HG03159 (cell line): ENCODE measurements around the gene FRG2C.
"Not testable (repeated sequence)": the region's sequence is repeated elsewhere in the genome, so short reads cannot be mapped to it uniquely, and the experiment has no call there.

Experiments
- ATAC-seq: cut with Tn5 transposase; IDR thresholded peaks from one replicate; pipeline ENCODE4 v1.9.1; 2021; ENCODE audit warnings: mild to moderate bottlenecking, moderate library complexity; ENCODE audit not compliant: unreplicated experiment

Gene FRG2C

DNA sequence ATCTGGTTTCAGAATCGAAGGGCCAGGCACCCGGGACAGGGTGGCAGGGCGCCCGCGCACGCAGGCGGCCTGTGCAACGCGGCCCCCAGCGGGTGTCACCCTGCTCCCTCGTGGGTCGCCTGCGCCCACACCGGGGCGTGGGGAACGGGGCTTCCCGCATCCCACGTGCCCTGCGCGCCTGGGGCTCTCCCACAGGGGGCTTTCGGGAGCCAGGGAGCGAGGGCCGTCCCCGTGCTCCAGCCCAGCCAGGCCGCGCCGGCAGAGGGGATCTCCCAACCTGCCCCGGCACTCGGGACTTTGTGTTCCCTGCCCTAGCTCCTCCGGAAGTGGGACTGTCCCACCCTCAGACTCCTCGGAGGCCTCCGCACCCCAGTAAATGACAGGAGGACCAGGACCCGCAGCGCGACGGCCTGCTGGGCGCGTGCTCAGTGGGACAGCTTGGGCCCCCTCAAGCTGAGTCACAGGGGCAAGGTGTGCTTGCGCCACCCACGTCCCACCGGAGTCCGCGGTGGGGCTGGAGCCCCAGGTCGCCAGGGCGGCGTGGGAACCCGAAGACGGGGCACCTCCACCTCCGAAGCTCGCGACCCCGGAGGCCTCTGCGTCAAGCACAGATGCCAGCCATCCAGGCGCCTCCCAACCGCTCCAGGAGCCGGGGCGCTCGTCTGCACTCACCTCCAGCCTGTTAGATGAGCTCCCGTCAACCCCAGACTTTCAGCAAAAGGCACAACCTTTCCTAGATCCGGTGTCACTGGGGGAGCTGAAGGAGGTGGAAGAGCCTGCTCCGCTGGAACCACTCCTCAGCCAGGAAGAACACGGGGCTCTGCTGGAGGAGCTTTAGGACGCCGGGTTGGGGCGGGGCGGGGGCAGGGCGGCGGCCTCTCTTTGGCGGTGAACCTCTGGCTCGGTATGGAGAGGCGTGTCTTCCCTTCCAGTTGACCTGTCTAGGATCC, 5.5 kb downstream of the FRG2C start:
- ATAC-seq, result peak; percentile 42

DNA sequence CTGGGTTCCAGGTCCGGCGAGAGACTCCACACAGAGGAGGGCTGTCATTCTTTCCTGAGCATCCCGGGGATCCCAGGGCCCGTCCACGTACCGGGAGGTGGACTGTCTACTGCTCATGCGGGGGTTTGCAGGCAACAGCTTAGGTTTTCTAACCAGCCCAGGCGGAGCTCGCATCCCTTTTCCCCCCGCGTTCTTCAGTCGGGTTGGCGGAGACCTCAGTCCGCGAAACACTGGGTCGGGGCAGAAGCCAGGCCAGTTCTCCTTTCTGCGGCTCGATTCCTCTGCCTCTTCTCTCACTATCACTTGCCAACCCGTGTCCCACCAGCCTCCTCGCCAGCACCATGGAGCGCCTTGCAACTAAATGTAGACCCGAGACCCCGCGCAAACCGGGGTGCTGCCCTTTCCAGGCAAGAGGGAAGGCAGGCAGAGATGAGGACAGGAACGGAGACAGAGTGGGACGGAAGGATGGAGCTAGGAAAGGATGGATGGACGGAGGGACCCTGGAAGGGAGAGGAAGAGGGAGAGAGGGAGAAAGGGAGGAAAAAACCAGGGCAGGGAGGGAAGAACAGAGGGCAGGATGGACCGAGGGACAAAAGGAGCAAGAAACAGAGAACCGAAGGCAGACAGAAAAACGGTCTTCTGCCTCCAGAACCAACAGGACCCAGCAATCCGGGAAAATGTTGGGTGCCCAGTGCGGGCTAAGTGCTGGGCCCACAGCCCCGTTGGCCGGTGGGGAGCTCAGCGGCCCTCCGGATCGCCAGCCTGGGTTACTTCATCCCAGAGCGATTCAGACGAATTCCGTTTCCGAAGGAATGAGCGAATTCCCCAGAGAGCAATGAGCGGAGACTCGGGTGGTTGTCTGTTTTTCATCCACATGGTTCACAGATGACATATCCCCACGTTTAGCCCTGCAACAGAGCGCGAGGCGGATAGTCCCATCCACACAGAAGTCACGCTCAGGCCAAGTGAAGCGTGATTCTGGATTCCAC, 6.5 kb downstream of the FRG2C start:
- ATAC-seq, result not testable (repeated sequence)

DNA sequence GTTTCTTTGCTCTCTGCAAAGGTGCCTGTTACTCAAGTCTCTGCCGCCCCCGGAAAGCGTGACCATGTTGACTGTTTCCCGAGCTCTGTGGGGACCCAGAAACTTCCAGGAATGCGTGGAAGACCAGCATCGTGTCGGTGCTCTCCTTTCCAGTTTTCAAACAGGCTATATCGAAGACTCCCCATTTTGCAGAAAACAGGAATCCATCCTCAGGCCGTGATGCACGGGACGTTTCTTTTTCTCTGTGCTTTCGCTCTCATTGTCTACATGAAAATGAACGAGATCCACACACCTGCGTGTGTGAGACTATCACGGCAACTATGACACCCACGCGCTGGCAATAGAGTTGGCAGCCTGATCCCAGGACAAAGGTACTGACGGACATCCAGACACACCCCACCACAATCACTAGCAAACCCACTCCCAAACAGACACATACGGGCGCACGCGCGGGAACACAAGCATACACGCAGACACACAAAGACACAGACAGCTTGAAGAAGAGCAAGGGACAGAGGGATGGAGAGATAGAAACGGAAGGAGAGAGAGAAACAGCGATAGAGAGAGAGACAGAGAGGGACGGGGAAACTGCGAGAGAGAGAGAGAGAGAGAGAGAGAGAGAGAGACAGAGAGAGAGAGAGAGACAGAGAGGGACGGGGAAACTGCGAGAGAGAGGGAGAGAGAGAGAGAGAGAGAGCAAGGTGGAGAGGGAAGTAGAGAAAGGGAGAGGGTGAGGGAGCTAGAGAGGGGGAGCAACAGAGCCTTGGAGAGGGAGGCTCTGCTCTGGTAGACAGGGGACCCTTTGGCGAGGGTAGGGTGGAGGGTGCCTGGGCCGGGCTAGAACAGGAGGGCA, 7.4 kb downstream of the FRG2C start:
- not testable (repeated sequence) for ATAC-seq

DNA sequence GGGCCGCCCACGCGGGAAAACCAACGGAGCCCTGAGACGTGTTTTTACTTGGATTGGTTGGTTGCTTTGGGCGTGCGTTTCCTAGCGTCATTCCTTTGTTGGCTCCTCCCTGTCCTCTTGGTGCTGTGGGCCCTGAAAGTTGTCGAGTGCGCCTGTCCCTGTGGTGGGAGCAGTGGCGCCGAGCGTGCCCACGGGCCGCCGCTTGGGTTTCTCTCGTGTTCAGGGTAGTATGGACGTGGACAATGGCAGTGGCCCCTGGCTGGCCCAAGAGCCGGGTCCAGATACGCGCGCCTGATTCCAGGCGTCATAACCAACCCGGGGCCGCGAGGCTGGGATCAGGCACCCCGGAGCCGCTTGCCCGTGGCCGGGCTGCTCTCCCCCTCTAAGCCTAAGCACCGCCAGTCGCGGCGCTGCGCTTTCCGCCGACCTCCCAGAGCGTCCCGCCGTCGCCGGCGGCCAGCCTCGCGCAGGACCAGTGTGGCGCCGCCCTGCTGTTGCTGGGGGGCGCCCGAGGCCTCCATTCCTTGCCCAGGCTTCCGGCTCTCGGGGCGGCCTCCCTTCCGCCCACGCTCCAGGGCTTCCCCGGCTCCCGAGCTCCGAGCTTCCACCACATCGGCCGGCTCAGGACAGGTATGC, 8.1 kb downstream of the FRG2C start:
- ATAC-seq, result not testable (repeated sequence)

DNA sequence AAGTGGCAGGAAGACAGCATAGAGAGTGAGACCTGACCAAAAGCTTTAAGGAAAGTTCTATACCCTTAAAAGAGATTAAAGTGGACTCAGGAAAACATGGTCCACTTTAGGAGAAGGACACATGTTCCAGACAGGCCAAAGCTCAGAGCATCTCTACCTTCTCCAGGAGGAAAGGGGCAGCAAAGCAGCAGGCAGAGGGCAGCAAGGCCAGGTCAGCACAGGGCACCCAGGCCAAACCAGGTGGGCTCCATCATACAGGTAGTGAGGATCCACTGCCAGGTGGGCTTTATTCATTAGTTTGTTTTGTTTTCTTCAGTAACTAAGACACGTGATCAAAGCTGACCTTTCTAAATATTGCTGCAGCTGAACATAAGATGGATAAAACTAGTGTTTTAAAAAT, 19.8 kb downstream of the FRG2C start:
- ATAC-seq, result not testable (repeated sequence)

DNA sequence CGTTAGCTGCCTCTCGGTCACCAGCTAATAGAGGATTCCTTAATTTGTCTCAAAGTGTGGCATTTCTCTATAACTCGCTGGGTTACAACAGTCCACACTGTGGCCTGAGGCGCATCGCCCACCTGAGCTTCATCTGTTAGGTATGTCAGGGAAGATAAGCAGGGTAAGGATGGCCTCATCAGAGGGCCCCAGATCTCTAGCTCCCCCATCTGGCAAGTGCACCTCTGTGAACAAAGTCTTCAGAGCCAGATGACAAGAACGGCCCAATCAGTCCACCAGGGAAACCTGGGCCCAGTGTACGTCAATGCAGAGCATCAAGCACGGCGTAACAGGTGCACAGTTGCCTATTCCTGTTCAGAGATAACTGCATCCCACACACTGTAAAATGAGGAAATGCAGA, 23.2 kb downstream of the FRG2C start:
- ATAC-seq, result no peak

DNA sequence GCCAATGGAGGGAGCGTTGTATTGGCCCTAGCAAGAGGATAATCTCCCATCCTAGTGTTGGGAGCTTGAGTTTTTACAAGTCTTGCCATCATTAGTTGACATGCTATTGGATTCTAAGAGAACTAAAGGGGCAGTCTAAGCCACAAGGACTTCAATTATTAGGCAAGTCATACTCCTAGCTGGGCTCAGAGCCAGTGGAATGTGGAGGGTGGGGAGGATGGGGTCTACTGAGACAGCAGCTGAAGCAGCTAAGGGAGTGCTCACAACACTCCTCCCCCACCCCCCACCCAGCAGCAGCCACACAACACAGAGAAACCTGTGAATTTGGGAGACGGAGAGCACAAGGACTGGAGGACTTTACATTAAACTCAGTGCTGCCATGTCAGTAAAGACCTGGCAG, 27.9 kb downstream of the FRG2C start:
- ATAC-seq, result no peak
